Right cardiac atrium (tissue), 5 donors: Measurements from ENCODE around the gene ADGRG7. TPM values are rescaled to one million over a fixed set of nuclear protein-coding genes. Genes with fewer than 3 reads are reported as not detected.

Experiments
- ATAC-seq, 2 donors: fragments of 200-7000 bp; cut with Tn5 transposase; one replicate each; pipeline versions ENCODE4 v1.8.0 to v1.9.1; 2020; ENCODE audit warnings: moderate library complexity in 2 of 2, mild to moderate bottlenecking in 1 of 2
- DNase-seq, 3 donors: peaks; one replicate each; pipeline ENCODE4 v3.0.0-alpha.2; 2020
- H3K27ac ChIP-seq: one replicate; pipeline ENCODE4 v1.5.1; 2013; ENCODE audit warnings: mild to moderate bottlenecking, low read length, control low read depth, moderate library complexity
- H3K27me3 ChIP-seq: one replicate; pipeline ENCODE4 v1.6.1; 2013; ENCODE audit not compliant: control insufficient read depth, insufficient read depth
- H3K4me1 ChIP-seq: one replicate; pipeline ENCODE4 v1.6.1; 2013; ENCODE audit warnings: low read length; ENCODE audit not compliant: control insufficient read depth, insufficient read depth
- H3K4me3 ChIP-seq: one replicate; pipeline ENCODE4 v1.5.1; 2013; ENCODE audit warnings: low read length, control low read depth
- H3K9me3 ChIP-seq: one replicate; pipeline ENCODE4 v1.6.1; 2013; ENCODE audit warnings: low read length; ENCODE audit not compliant: control insufficient read depth
- WGBS: extraction: QIAGEN DNeasy Blood & Tissue Kit; methylation state at CpG from one replicate; pipeline ENCODE4 v1.1.7; 2013; 5-methylcytosine and 5-hydroxymethylcytosine counted together
- intact Hi-C, 4 donors: fragments of 100-400 bp; cut with DNase I; formaldehyde crosslinking; loops; one replicate each; pipeline versions ENCODE4 v1.11.0 to v1.14.0; 2022 to 2023
- polyA plus RNA-seq: library from polyadenylated mRNA; stranded (reverse); fragments of 200-250 nt; gene quantifications from one replicate; pipeline ENCODE4 v1.2.3, GENCODE V29; 2013
- total RNA-seq, 4 donors: library from RNA; stranded (reverse); fragmentation: NEBNext Ultra II Directional; extraction: Animal tissue kit (Norgen Biotek cat#: 25700); gene quantifications; one replicate each; pipeline ENCODE4 v1.2.1, GENCODE V29; 2021
- donor health status: healthy with polysubstance abuse.
- donor health status: DM: no; HTN: yes; CAD: no.
- donor health status: DM: no; HTN: no; CAD: no.
- donor health status: DM: no; HTN: yes; CAD: no; lungs with severe emphysema.
- donor health status: DM: yes; HTN: yes; CAD: no.

ADGRG7 gene
- total and polyA plus RNA-seq, 5 donors, result not detected

GRCh38 chr3:100600181-100601042, 9.0 kb upstream of the ADGRG7 start:
- ATAC-seq (no peak), DNase-seq (no peak)
- no peak overlapping the region for H3K4me3 ChIP-seq
- WGBS, result 76% methylated on average over 11 of the region's 11 CpGs
- no peaks in the 10 kb centered on the region for H3K27me3 ChIP-seq
- no peak overlapping the region for H3K27ac ChIP-seq
- H3K4me1 ChIP-seq, result no peaks in the 10 kb centered on the region
- no peaks in the 10 kb centered on the region for H3K9me3 ChIP-seq
- intact Hi-C loops, result no loop called here

GRCh38 chr3:100602506-100603444, 6.6 kb upstream of the ADGRG7 start:
- no peak for ATAC-seq
- WGBS, result 49% methylated on average over 7 of the region's 7 CpGs
- DNase-seq, result no peak
- H3K4me3 ChIP-seq, result no peak overlapping the region
- H3K27me3 ChIP-seq, result no peaks in the 10 kb centered on the region
- no peak overlapping the region for H3K27ac ChIP-seq
- no peaks in the 10 kb centered on the region for H3K9me3 ChIP-seq
- intact Hi-C loops, result no loop called here
- H3K4me1 ChIP-seq, result no peaks in the 10 kb centered on the region

GRCh38 chr3:100603469-100603868, 5.9 kb upstream of the ADGRG7 start:
- ATAC-seq, result peak; percentile 21 to 45
- Histone ChIP-seq H3K4me1 (no peaks in the 10 kb centered on the region), H3K9me3 (no peaks in the 10 kb centered on the region), H3K4me3 (no peak overlapping the region), H3K27me3 (no peaks in the 10 kb centered on the region), H3K27ac (no peak overlapping the region)
- WGBS, result 43% methylated on average over 5 of the region's 5 CpGs
- no peak for DNase-seq
- intact Hi-C loops, result no loop called here

- intact Hi-C loops, result no loop called here
- no peaks in the 10 kb centered on the region for H3K4me1 ChIP-seq
- 77% methylated on average over 8 of the region's 8 CpGs for WGBS
- no peaks in the 10 kb centered on the region for H3K9me3 ChIP-seq
- H3K4me3 ChIP-seq, result no peak overlapping the region
- no peaks in the 10 kb centered on the region for H3K27me3 ChIP-seq
- no peak overlapping the region for H3K27ac ChIP-seq
- ATAC-seq, result no peak
- peak in 1 of 3 donors; percentile 44 for DNase-seq
Measured at GRCh38 chr3:100605358-100605757, 4.0 kb upstream of the ADGRG7 start.

- no peak overlapping the region for H3K4me3 ChIP-seq
- H3K9me3 ChIP-seq, result no peaks in the 10 kb centered on the region
- no peak overlapping the region for H3K27ac ChIP-seq
- ATAC-seq (no peak), DNase-seq (no peak)
- intact Hi-C loops, result no loop called here
- H3K27me3 ChIP-seq, result no peaks in the 10 kb centered on the region
- H3K4me1 ChIP-seq, result no peaks in the 10 kb centered on the region
Measured at GRCh38 chr3:100606894-100607512, 2.4 kb upstream of the ADGRG7 start.

- DNase-seq (no peak), ATAC-seq (no peak)
- Histone ChIP-seq H3K9me3 (no peaks in the 10 kb centered on the region), H3K4me1 (no peaks in the 10 kb centered on the region), H3K27ac (no peak overlapping the region), H3K27me3 (no peaks in the 10 kb centered on the region), H3K4me3 (no peak overlapping the region)
- intact Hi-C loops, result no loop called here
- 74% methylated on average over 2 of the region's 2 CpGs for WGBS
Measured at GRCh38 chr3:100609963-100610362, 562 bp downstream of the ADGRG7 start.

GRCh38 chr3:100611221-100611620, 1.8 kb downstream of the ADGRG7 start:
- H3K4me3 ChIP-seq, result no peak overlapping the region
- no peaks in the 10 kb centered on the region for H3K27me3 ChIP-seq
- H3K9me3 ChIP-seq, result no peaks in the 10 kb centered on the region
- H3K27ac ChIP-seq, result no peak overlapping the region
- WGBS, result 79% methylated on average over 3 of the region's 3 CpGs
- no peak for DNase-seq
- intact Hi-C loops, result no loop called here
- ATAC-seq, result no peak
- no peaks in the 10 kb centered on the region for H3K4me1 ChIP-seq

- 75% methylated on average over 4 of the region's 4 CpGs for WGBS
- H3K27ac ChIP-seq, result no peak overlapping the region
- intact Hi-C loops, result no loop called here
- ATAC-seq (no peak), DNase-seq (no peak)
- H3K27me3 ChIP-seq, result no peaks in the 10 kb centered on the region
- no peaks in the 10 kb centered on the region for H3K4me1 ChIP-seq
- no peak overlapping the region for H3K4me3 ChIP-seq
- H3K9me3 ChIP-seq, result no peaks in the 10 kb centered on the region
Measured at GRCh38 chr3:100613721-100614390, 4.5 kb downstream of the ADGRG7 start.

- Histone ChIP-seq H3K4me3 (no peak overlapping the region), H3K27me3 (no peaks in the 10 kb centered on the region), H3K4me1 (no peaks in the 10 kb centered on the region), H3K9me3 (no peaks in the 10 kb centered on the region), H3K27ac (no peak overlapping the region)
- ATAC-seq, result no peak
- intact Hi-C loops, result no loop called here
- DNase-seq, result no peak
Measured at GRCh38 chr3:100614941-100615340, 5.5 kb downstream of the ADGRG7 start.

GRCh38 chr3:100615684-100616083, 6.3 kb downstream of the ADGRG7 start:
- H3K27me3 ChIP-seq, result no peaks in the 10 kb centered on the region
- H3K4me1 ChIP-seq, result no peaks in the 10 kb centered on the region
- H3K4me3 ChIP-seq, result no peak overlapping the region
- DNase-seq (no peak), ATAC-seq (no peak)
- intact Hi-C loops, result no loop called here
- H3K9me3 ChIP-seq, result no peaks in the 10 kb centered on the region
- no peak overlapping the region for H3K27ac ChIP-seq
